Lower leg skin (tissue), 4 donors: ENCODE data around the gene DLG2. TPM values are rescaled to one million over a fixed set of nuclear protein-coding genes. Genes with fewer than 3 reads are reported as not detected.

Source experiments
- DNase-seq, 2 donors: peaks; one replicate each; pipeline ENCODE4 v3.0.0-alpha.2; 2019; ENCODE audit warnings: low spot score in 2 of 2
- H3K4me3 ChIP-seq: fragments of 200-600 bp; sonication (generic); 2 replicates; pipeline ENCODE4 v1.5.1; 2017; ENCODE audit warnings: mild to moderate bottlenecking, low read depth; ENCODE audit not compliant: poor library complexity, severe bottlenecking
- CTCF ChIP-seq, 3 donors: fragments of 450-650 bp; IDR thresholded peaks; one replicate each; pipeline ENCODE4 v1.5.1; 2016; ENCODE audit warnings: antibody characterized with exemption in 3 of 3, mild to moderate bottlenecking in 3 of 3, moderate library complexity in 2 of 3
- POLR2A ChIP-seq, 2 donors: fragments of 450-650 bp; IDR thresholded peaks; one replicate each; pipeline ENCODE4 v1.6.1; 2016 to 2017; ENCODE audit warnings: antibody characterized with exemption in 2 of 2, mild to moderate bottlenecking in 1 of 2, moderate library complexity in 1 of 2
- WGBS, 2 donors: methylation state at CpG; one replicate each; pipeline ENCODE4 v1.1.5; 2018; 5-methylcytosine and 5-hydroxymethylcytosine counted together
- intact Hi-C: fragments of 100-400 bp; cut with DNase I; formaldehyde crosslinking; loops from one replicate; pipeline ENCODE4 v1.15.0; 2023; ENCODE audit warnings: low total_unique reads
- total RNA-seq, 4 donors: library from RNA; depleted of rRNA; stranded (reverse); fragments of >200 nt; gene quantifications; one replicate each; pipeline ENCODE4 v1.1.0, GENCODE V29; 2016

DLG2 gene
- total RNA-seq, 4 donors from 2014 or later, result 37.6 to 68.3 (median 46.0) TPM

GRCh38 chr11:84407091-84407490, 1220.1 kb downstream of the DLG2 start:
- DNase-seq, result no peak
- WGBS, 2 donors, result 75 to 77% methylated on average over 4 of the region's 4 CpGs
- H3K4me3 ChIP-seq, result no peak overlapping the region
- TF ChIP-seq POLR2A (IDR thresholded peaks at IDR 0.05), result no peak
- no peak for TF ChIP-seq CTCF (IDR thresholded peaks at IDR 0.05)
- intact Hi-C loops, result no loop called here

GRCh38 chr11:84398017-84398626, 1229.0 kb downstream of the DLG2 start:
- intact Hi-C loops, result no loop called here
- no peak for DNase-seq
- WGBS, 2 donors, result 59 to 61% methylated on average over 3 of the region's 3 CpGs

GRCh38 chr11:84396521-84396920, 1230.6 kb downstream of the DLG2 start:
- 86 to 87% methylated on average over 3 of the region's 3 CpGs for WGBS, 2 donors
- no peak for DNase-seq
- no peak overlapping the region for H3K4me3 ChIP-seq
- TF ChIP-seq CTCF (IDR thresholded peaks at IDR 0.05), result no peak
- TF ChIP-seq POLR2A (IDR thresholded peaks at IDR 0.05), result no peak
- intact Hi-C loops, result no loop called here

More at GRCh38 chr11:84398017-84398626, 1229.0 kb downstream of the DLG2 start:
- TF ChIP-seq POLR2A (IDR thresholded peaks at IDR 0.05) (no peak), CTCF (IDR thresholded peaks at IDR 0.05) (no peak)
- H3K4me3 ChIP-seq, result no peak overlapping the region

GRCh38 chr11:84390441-84391078, 1236.6 kb downstream of the DLG2 start:
- no peak for DNase-seq
- 80 to 84% methylated on average over 6 of the region's 6 CpGs for WGBS, 2 donors
- H3K4me3 ChIP-seq, result no peak overlapping the region
- TF ChIP-seq POLR2A (IDR thresholded peaks at IDR 0.05) (no peak), CTCF (IDR thresholded peaks at IDR 0.05) (no peak)
- intact Hi-C loops, result no loop called here

- no peak for DNase-seq
- no peak overlapping the region for H3K4me3 ChIP-seq
- TF ChIP-seq POLR2A (IDR thresholded peaks at IDR 0.05), result no peak
- TF ChIP-seq CTCF (IDR thresholded peaks at IDR 0.05), result no peak
- intact Hi-C loops, result no loop called here
Measured at GRCh38 chr11:84389696-84390095, 1237.4 kb downstream of the DLG2 start.

- peak in 1 of 2 donors; percentile 36 for DNase-seq
- no peak overlapping the region for H3K4me3 ChIP-seq
- TF ChIP-seq POLR2A (IDR thresholded peaks at IDR 0.05), result no peak
- TF ChIP-seq CTCF (IDR thresholded peaks at IDR 0.05), result no peak
- intact Hi-C loops, result no loop called here
Measured at GRCh38 chr11:84384731-84385130, 1242.4 kb downstream of the DLG2 start.
